HG02970 (cell line): ENCODE data around the gene TXLNB.

Source experiments
- ATAC-seq: cut with Tn5 transposase; IDR thresholded peaks from one replicate; pipeline ENCODE4 v1.9.1; 2021; ENCODE audit warnings: mild to moderate bottlenecking, moderate library complexity, moderate number of reproducible peaks; ENCODE audit not compliant: unreplicated experiment, low FRiP score

Gene TXLNB

GRCh38 chr6:139275279-139276055 lies 16.3 kb downstream of the TXLNB start:
- ATAC-seq = no peak

GRCh38 chr6:139271056-139271455 lies 20.7 kb downstream of the TXLNB start:
- no peak for ATAC-seq

DNA sequence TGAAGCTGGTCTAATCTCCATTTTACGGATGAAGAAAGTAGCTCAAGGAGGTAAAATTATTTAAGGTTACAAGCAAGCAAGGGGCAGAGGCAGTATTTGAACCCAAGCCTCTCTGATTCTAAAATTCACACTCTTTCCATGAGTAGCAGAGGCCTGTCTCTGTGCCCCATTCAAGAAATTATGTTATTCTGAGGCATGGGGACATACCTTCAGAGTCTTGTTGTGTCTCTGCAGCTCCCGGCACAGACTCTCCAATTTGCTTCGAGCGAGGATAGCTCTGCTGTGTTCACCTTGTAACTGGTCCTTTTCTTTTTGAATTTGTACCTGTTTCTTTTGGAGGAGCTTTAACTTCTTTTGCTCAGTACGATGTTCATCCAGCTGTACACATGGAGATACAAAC lies 21.5 kb downstream of the TXLNB start:
- ATAC-seq = no peak

GRCh38 chr6:139265512-139266190 lies 26.1 kb downstream of the TXLNB start:
- ATAC-seq = no peak

DNA sequence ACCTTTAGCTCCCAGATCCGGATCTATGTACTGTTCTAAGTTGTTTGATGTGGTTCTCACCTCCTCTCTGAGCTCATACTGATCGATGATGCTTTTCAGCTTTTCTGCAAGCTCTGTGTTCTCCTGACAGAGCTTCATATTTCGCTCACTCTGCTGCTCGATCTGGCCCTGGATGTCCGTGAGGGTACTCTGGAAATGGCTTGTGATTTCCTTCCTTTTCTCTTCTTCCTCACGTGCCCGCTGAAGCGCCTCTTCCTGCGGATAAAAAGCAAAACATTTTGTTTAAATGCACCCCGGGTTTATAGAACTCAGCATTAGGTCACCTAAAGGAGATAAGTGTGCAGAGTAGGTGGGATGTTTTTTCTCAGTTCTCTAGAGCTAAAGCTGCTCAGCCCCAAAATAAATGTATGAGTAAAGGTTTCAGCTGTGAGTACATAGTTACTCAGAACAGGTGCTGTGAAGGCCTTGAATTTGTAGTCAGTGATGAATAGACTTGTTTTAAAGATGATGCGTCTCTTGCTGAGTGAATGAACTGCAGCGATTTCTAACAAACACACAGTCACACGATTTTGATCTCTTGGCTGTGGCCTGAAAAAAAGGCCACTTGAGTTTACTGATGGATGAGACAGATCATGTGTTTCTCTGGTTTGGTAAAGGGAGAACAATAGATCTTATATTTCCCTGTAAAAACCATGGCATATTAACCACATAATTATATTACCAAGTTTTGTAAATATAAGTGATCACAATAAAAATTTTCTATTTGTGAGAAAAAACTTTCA lies 29.1 kb downstream of the TXLNB start:
- peak; percentile 86 for ATAC-seq

- ATAC-seq = no peak
These were observed 33.9 kb downstream of the TXLNB start for GRCh38 chr6:139257821-139258398.

DNA sequence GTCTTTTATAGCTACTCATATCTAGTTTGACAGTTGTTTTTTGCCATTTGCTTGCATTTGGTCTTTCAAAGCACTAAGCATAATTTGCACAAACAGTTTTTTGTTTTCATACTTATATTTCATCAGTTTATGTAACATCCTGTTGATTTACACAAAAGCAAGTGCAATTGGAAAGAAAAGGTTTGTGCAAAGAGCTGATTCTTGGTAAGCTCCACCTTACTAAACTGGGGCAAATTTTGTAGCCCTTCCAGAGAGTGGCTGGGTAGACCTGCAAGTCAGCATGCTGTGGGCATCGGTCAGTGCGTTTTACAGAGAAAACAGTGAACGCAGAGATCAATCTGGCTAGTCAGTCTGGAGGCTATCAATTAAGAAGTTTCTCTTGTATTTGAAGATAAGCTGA lies 34.5 kb downstream of the TXLNB start:
- ATAC-seq = no peak

- ATAC-seq = no peak
These were observed 35.7 kb downstream of the TXLNB start for GRCh38 chr6:139256087-139256486.

- ATAC-seq = no peak
These were observed 37.6 kb downstream of the TXLNB start for GRCh38 chr6:139254196-139254595.

DNA sequence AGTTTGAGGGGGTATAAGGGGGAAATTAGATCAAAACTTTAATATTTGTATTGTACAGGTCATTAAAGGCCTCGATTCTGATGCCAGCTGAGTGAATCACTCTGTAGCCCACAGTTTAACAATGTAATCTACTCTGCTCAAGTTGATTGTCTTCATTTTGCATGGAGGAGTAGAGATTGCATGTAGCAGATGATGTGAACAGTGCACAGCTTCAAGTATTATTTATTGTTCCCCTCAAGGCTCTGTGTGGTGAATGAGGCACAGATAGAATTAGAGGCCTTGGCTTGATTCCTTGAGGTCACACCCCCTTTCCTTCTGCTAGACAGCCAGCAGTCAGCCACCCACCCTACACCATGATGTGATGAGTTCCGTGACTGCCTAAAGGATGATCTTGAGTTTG lies 38.1 kb downstream of the TXLNB start:
- ATAC-seq = no peak

DNA sequence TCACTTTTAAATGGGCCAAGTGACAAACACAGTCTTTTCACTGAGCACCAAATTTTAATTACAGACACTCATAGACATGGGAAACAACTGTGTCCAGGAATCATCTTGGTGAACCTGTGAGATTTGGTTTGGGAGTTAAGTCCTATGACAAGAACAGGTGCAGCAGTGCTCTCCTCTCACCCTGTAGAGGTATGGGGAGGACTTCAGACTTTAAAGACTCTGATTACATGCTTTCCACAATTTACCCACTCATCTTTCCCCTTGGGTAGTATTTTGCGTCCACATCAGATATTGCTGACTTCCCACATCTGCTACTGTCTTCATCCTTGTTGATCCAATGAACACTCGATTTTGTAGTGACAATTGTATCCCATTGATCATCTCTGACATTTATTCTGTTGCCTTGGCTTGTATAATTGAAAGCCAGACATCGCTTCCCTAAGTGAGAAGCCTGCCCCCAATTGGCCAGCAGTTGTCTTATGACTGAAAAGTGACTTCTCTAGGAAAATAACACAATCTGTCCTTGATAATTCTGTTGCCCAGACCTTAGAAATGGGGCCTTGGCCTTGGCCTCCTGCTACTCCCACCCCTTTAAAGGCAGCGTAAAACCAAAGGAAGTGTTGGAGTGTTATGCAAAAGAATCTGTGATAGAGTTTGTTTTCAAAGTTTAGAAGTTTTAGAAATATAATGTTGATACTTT lies 40.0 kb downstream of the TXLNB start:
- ATAC-seq = no peak

DNA sequence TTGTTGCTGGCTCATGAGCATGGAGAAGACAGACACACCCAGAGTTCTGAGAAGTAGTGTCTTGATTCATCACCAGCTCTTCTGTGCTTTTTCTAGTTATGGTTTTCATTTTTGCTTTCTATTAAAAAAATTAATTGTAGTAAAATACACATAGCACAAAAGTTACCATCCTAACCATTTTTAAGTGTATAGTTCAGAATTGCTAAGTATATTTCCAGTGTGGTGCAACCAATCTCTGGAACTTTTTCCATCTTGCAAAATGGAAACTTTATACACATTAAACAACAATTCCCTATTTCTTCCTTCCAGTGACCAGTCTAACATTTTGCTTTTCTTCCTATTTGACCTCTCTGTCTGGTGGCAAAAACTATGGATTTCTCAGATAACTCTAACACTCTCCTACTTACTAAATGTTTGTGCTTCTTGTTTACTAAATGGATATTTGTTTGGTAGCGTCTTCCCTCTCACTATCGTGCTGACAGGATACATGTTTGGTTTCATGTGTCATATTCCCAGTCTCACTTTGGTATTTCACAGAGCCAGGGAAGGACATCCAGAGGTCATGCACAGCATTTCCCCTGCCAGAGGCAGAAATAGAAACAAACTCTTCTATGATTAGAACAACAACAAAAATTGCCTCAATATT lies 40.6 kb downstream of the TXLNB start:
- no peak for ATAC-seq

DNA sequence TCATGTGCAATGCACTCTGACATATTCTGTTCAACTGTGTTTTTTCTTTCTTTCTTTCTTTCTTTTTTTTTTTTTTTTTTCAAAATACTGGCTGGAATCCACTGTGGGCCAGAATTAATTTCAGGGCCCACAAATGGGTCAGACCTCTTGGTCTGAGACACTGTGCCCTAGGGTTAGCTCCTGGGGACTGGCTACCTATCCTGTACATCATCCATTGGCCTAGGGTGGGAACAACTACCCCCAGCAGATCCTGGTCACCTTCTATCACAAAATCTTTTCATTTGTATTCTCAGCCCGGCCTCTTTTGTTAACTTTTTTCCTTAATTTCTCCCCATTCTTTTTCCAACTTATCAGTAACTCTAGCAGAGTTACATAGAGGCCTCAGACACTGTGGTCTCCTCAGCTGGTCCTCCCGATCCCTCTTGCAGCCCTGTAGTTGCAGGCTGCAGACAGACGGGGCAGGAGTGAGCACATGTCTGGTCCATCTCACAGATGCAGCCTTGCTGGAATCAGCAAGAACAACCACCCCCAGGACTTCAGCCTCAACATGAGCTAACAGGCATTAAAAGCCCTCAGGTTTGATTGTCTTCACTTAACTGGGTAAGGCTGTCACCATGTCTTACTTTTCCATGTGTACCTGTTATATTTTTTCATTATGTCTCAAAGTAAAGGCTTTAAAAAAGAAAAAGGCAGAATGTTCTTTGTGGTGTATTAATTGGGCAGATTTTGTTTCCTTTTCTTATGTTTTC lies 41.3 kb downstream of the TXLNB start:
- peak; percentile 86 for ATAC-seq

GRCh38 chr6:139249395-139249794 lies 42.4 kb downstream of the TXLNB start:
- ATAC-seq = no peak

GRCh38 chr6:139248911-139249310 lies 42.9 kb downstream of the TXLNB start:
- no peak for ATAC-seq

- ATAC-seq = no peak
These were observed 44.2 kb downstream of the TXLNB start for GRCh38 chr6:139247618-139248017.

GRCh38 chr6:139243536-139243935 lies 48.3 kb downstream of the TXLNB start:
- ATAC-seq = no peak

DNA sequence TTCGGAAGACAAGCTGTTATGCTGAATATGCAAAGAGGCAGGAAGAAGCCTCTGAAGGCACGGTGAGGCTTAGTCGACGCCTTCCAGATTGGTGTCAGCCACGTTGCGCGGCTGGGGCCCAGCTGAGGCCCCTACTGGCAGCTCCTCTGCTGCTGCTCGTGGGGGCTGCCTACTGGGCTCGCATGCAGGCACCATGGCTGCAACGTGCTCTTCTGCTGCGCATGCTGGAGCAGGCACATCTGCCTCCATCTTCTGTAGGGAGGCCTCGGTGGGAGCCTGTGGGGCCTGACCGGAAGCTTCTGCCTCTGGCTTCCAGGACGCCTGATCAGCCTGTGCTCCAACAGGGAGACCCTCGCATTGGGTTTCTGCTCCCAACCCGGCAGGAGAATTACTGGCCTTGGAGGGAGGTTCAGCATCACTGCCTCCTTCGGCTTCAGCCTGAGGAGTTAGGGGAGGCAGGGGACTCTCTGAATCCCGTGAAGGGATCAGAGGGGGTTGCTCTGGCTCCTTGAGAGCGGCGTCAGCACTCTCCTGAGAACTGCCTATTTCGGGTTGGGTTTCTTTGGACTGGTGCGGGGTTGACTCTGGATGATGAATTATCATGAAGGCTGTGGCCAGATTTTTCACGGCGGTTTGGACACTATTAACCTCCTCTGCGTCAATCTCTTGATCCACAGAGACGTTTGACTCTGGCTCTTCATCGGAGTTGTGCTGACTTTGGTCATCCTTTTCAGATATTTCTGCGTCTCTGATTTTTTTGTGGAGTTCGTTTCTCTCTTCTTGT lies 49.1 kb downstream of the TXLNB start:
- no peak for ATAC-seq
